NB4 (cell line): ENCODE data around the gene AP4E1.
"Not testable (repeated sequence)": the region's sequence is repeated elsewhere in the genome, so short reads cannot be mapped to it uniquely, and the experiment has no call there.

Experiments used
- DNase-seq: peaks from one replicate; pipeline ENCODE4 v3.0.0; 2010; ENCODE audit warnings: low read depth
- H3K4me3 ChIP-seq: one replicate; pipeline ENCODE4 v1.5.1; 2011; ENCODE audit warnings: mild to moderate bottlenecking, low read depth, low read length, moderate library complexity
- CTCF ChIP-seq: IDR thresholded peaks from one replicate; pipeline ENCODE4 v1.5.1; 2012; ENCODE audit warnings: low read depth, low read length
- MYC ChIP-seq: IDR thresholded peaks from 2 replicates; pipeline ENCODE4 v1.6.1; 2011; ENCODE audit warnings: low read depth, low read length
- POLR2A ChIP-seq: IDR thresholded peaks from 2 replicates; pipeline ENCODE4 v1.6.1; 2011; ENCODE audit warnings: mild to moderate bottlenecking; ENCODE audit not compliant: insufficient read length; ENCODE audit errors: extremely low read depth
- TF ChIP-seq, protein P1 (sequence below): IDR thresholded peaks from 2 replicates; pipeline ENCODE4 v1.6.1; 2011; ENCODE audit warnings: low read depth, low read length

The AP4E1 gene

DNA sequence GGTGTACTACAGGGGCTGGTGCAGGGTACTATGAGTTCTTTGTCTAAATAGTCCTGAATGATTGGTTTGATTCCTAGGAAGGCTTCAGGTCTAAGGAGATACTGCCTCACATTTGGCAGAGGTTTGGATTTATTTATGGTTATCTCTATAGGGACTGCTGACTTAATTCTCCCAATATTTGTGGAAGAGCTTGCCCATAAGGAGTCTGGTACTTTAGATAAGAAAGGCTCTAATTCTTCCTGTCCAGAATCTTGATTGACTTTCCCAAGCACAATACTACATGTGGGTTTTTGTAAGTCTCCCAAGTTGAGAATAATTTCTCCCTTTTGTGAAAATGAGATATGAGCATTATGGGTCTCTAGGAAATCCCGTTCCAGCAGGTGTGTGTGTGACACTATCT is 36.7 kb upstream of the AP4E1 start:
- TF ChIP-seq, protein P1, sequence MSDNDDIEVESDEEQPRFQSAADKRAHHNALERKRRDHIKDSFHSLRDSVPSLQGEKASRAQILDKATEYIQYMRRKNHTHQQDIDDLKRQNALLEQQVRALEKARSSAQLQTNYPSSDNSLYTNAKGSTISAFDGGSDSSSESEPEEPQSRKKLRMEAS, result no peak
- TF ChIP-seq MYC (no peak), CTCF (no peak), POLR2A (no peak)
- no peak overlapping the region for H3K4me3 ChIP-seq
- no peak for DNase-seq

- DNase-seq, result no peak
- TF ChIP-seq MYC (no peak), POLR2A (no peak), CTCF (no peak)
- TF ChIP-seq, protein P1, result no peak
- H3K4me3 ChIP-seq, result no peak overlapping the region
Observed at GRCh38 chr15:50872832-50873426, 35.6 kb upstream of the AP4E1 start.

DNA sequence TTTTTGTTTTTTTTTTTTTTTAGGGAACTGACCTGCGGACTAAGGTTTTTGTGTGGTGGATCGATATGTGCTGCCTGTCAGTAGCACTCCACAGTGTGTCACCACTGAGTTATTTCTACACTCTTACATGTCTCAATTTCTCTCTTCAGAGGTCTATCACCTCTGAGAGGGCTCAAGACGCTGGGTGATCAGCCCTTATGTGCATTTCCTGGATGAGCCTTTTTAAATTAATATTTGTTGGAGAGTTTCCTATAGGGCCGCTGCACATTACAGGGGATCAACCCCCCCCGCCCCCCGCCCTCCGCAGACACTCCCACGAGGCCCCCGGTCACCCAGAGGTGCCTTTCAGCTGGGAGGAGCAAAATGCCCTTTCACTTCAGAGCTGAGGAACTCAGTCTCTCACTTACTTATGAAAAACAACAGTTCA is 34.5 kb upstream of the AP4E1 start:
- peak; percentile 82 for DNase-seq
- peak overlapping the region; percentile 57 for H3K4me3 ChIP-seq
- TF ChIP-seq CTCF, result peak; percentile 39
- TF ChIP-seq, protein P1, result no peak

DNA sequence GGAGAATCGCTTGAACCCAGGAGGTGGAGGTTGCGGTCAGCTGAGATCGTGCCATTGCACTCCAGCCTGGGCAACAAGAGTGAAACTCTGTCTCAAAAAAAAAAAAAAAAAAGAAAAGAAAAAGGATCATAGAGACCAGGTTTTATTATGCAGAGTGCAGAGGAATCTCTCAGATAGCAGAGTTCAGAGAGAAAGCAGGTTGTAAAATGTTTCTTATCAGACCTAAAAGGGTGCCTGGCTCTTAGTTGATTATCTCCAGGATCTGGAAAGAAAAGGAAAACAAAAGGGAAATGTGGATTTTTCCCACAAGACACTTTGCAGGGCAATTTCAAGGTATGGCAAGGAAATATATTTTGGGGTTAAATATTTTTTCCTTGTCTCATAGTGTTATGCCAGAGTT is 33.2 kb upstream of the AP4E1 start:
- not testable (repeated sequence) for H3K4me3 ChIP-seq, DNase-seq

DNA sequence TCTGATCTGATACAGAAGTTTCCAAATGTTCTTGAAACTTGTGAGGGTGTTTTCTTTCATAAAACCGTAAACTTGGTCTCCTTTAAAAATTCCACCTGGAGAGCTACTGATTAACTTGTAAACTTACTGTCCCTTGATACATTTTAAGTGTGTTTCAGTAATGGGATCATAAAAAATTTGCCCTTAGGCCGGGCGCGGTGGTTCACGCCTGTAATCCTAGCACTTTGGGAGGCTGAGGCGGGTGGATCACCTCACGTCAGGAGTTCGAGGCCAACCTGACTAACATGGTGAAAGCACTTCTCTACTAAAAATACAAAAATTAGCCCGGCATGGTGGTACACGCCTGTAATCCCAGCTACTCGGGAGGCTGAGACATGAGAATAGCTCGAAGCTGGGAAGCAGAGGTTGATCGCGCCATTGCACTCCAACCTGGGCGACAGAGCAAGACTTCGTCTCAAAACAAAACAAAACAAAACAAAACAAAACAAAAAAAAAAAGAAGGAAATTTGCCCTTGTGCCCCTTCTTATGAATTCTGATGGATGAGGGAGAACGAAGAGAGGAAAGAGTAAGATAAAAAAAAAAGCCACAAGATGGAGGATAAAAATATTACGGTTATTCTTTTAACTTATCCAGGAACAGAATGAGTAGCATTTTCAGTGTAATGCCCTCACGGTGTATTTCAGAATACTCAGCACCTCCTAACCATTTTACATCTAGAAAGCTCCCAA is 32.1 kb upstream of the AP4E1 start:
- peak overlapping the region; percentile 35 for H3K4me3 ChIP-seq
- no peak for TF ChIP-seq CTCF
- TF ChIP-seq MYC, result no peak
- DNase-seq, result no peak

DNA sequence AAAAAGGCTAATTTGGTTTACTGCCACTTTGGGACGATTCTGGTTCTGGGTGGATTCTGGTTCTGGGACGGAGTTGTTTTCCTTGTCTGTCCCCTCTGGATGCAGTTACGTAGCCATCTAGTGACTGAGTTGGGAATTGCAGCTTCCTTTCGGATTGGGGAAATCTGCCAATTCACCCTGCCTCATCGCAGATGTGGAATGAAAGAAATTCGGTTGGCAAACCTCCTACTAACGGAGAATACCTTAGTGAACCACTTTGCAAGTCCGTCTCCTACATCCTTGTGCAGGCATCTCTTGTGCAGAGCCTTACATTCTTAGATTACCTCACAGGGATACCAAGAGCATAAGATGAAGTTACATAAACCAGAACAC is 31.5 kb upstream of the AP4E1 start:
- peak; percentile 84 for DNase-seq
- peak overlapping the region; percentile 35 for H3K4me3 ChIP-seq
- TF ChIP-seq CTCF (peak; percentile 93), MYC (no peak)
- TF ChIP-seq, protein P1, result no peak
